Mucosa of descending colon (tissue), 3 donors: Measurements from ENCODE around the gene FGF19. TPM values are rescaled to one million over a fixed set of nuclear protein-coding genes. Genes with fewer than 3 reads are reported as not detected.

Experiments used
- ATAC-seq: fragments of 200-7000 bp; cut with Tn5 transposase; one replicate; pipeline ENCODE4 v1.9.1; 2020; ENCODE audit warnings: mild to moderate bottlenecking, moderate library complexity
- DNase-seq, 3 donors: peaks; one replicate each; pipeline ENCODE4 v3.0.0-alpha.2; 2020
- H3K36me3 ChIP-seq: fragments of 200-600 bp; one replicate; pipeline ENCODE4 v1.8.0; 2021; ENCODE audit warnings: low read depth, mild to moderate bottlenecking
- H3K4me1 ChIP-seq: fragments of 200-600 bp; one replicate; pipeline ENCODE4 v1.8.0; 2021; ENCODE audit warnings: low read depth, mild to moderate bottlenecking
- H3K4me3 ChIP-seq: fragments of 200-600 bp; one replicate; pipeline ENCODE4 v1.8.0; 2021; ENCODE audit warnings: mild to moderate bottlenecking
- H3K9me3 ChIP-seq: fragments of 200-600 bp; one replicate; pipeline ENCODE4 v1.8.0; 2021; ENCODE audit warnings: mild to moderate bottlenecking
- CTCF ChIP-seq: fragments of 200-600 bp; IDR thresholded peaks from one replicate; pipeline ENCODE4 v1.8.0; 2022; ENCODE audit warnings: antibody characterized with exemption, mild to moderate bottlenecking
- intact Hi-C, 2 donors: fragments of 100-400 bp; cut with DNase I in 1 of 2; cut with micrococcal nuclease in 1 of 2; formaldehyde crosslinking; loops; one replicate each; pipeline versions ENCODE4 v1.11.0 to v1.11.1; 2022; cut with DNase I, micrococcal nuclease
- total RNA-seq, 3 donors: library from RNA; stranded (reverse); fragmentation: NEBNext Ultra II Directional in 2 of 3; extraction: Animal tissue kit (Norgen Biotek cat#: 25700) in 2 of 3; gene quantifications; one replicate each; pipeline versions ENCODE4 v1.2.1 to v1.2.4, GENCODE V29; 2021 to 2023
- donor health status: DM: no; HTN: no; CAD: no; lungs with moderate emphysema.
- donor health status: DM: no; HTN: no; CAD: no.
- donor health status: DM: no; HTN: yes; CAD: no.

Gene FGF19
- total RNA-seq, 3 donors from 2014 or later: not detected

DNA sequence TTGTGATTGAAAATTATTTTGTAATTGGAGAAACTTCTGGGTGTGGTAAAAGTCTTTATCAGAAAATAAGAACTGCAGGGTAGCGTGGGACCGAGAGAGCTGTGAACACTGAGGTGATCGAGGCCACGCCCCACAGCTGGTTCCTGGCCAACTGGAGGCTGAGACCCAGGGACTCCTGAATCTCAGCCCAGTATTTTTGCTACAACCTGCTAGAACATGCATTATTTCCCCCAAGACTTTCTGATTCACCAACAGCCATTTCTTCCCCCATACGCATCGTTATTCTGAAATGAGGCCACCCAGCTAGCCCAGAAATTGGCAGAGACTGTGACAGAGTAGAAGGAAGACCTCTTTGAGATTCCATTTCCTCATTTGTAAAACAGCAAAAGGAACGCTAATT is 3.4 kb upstream of the FGF19 start:
- Histone ChIP-seq H3K9me3 (no peaks in the 10 kb centered on the region), H3K4me1 (peaks cover 24% of the 10 kb centered on the region), H3K36me3 (no peaks in the 10 kb centered on the region), H3K4me3 (no peak overlapping the region)
- ATAC-seq (peak; percentile 32), DNase-seq (peak in 2 of 3 donors; percentile 58 to 63)
- intact Hi-C loops: no loop called here
- no peak for TF ChIP-seq CTCF

GRCh38 chr11:69705901-69706787 is 2.3 kb upstream of the FGF19 start:
- Histone ChIP-seq H3K4me1 (peaks cover 24% of the 10 kb centered on the region), H3K9me3 (no peaks in the 10 kb centered on the region), H3K36me3 (no peaks in the 10 kb centered on the region), H3K4me3 (no peak overlapping the region)
- DNase-seq: peak in 2 of 3 donors; percentile 31 to 50
- peak; percentile 66 for ATAC-seq
- intact Hi-C loops: no loop called here
- TF ChIP-seq CTCF: no peak

DNA sequence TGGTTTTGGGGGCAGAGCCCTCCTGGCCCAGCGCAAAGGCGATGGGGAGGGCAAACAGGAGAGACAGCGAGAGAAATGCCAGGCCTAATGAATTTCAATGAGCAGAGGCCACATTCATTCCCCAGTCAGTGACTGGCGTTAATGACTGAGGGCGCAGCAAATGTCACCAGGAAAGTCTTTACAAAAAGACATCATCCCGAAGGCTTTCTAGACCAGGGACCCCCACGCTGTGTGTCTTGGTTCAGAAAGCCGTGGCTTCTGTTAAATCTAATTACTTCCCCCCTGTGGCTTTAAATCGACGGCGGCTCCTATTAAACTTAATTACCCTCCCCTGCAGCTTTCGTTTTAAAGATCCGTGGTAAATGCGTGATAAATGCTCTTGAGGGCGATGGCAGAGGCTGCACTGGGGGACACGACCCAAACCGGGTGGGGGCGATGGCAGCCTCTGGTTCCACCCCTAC is 1.6 kb upstream of the FGF19 start:
- TF ChIP-seq CTCF: no peak
- Histone ChIP-seq H3K36me3 (no peaks in the 10 kb centered on the region), H3K4me1 (peaks cover 24% of the 10 kb centered on the region), H3K4me3 (no peak overlapping the region), H3K9me3 (no peaks in the 10 kb centered on the region)
- intact Hi-C loops: no loop called here
- no peak for ATAC-seq
- DNase-seq: no peak

- H3K4me3 ChIP-seq: no peak overlapping the region
- peak; percentile 27 for TF ChIP-seq CTCF
- peak in 2 of 3 donors; percentile 28 to 45 for DNase-seq
- H3K4me1 ChIP-seq: peaks cover 24% of the 10 kb centered on the region
- no peaks in the 10 kb centered on the region for H3K9me3 ChIP-seq
- no peaks in the 10 kb centered on the region for H3K36me3 ChIP-seq
- intact Hi-C loops: no loop called here
- peak; percentile 68 for ATAC-seq
These were observed 859 bp upstream of the FGF19 start for GRCh38 chr11:69704508-69705253.

DNA sequence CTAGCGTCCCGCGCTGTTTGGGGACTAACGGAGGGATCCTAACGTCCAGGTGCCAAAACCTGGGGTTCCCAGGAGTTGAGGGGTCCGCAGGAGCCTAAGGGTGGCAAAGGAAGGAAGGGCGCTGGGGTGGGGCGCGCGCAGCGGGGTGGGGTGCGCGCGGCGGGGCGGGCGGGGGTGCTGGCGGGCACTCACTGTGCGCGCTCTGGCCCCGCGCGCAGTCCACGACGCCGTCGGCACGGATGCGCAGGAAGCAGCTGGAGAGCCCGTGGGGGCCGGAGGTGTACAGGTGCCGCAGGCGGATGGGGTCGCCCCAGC is 412 bp downstream of the FGF19 start:
- DNase-seq (no peak), ATAC-seq (no peak)
- intact Hi-C loops: no loop called here
- Histone ChIP-seq H3K9me3 (no peaks in the 10 kb centered on the region), H3K36me3 (no peaks in the 10 kb centered on the region), H3K4me3 (no peak overlapping the region), H3K4me1 (peaks cover 24% of the 10 kb centered on the region)
- TF ChIP-seq CTCF: no peak
